Ramos (cell line): Measurements from ENCODE around the gene WDSUB1.

ENCODE experiments used
- in situ Hi-C: fragments of 300-500 bp; cut with MboI; formaldehyde crosslinking; loops from one replicate; pipeline ENCODE4 v1.14.3; 2022; ENCODE audit warnings: low sequenced_read_pairs; ENCODE audit not compliant: unreplicated experiment

The WDSUB1 gene

GRCh38 chr2:159285929-159286708, at the start of gene WDSUB1:
TSS of gene WDSUB1 (minus strand) at chr2:159286703. CDS start at chr2:159283069, 3,634 bp downstream.
- in situ Hi-C loops: no loop called here

- in situ Hi-C loops: no loop called here
Measured at GRCh38 chr2:159326569-159327255, 40.2 kb upstream of the WDSUB1 start.

- in situ Hi-C loops: no loop called here
Measured at GRCh38 chr2:159322419-159322818, 35.9 kb upstream of the WDSUB1 start.

- in situ Hi-C loops: no loop called here
Measured at GRCh38 chr2:159317392-159318088, 31.0 kb upstream of the WDSUB1 start.

- in situ Hi-C loops: no loop called here
Measured at GRCh38 chr2:159307942-159308341, 21.4 kb upstream of the WDSUB1 start.

GRCh38 chr2:159300586-159300985, 14.1 kb upstream of the WDSUB1 start:
- in situ Hi-C loops: no loop called here

GRCh38 chr2:159298967-159299366, 12.5 kb upstream of the WDSUB1 start:
- in situ Hi-C loops: no loop called here

GRCh38 chr2:159297042-159297707, 10.7 kb upstream of the WDSUB1 start:
- in situ Hi-C loops: no loop called here

- in situ Hi-C loops: no loop called here
Measured at GRCh38 chr2:159292157-159292556, 5.7 kb upstream of the WDSUB1 start.

- in situ Hi-C loops: no loop called here
Measured at GRCh38 chr2:159290289-159290907, 3.9 kb upstream of the WDSUB1 start.

- in situ Hi-C loops: no loop called here
Measured at GRCh38 chr2:159287733-159288132, 1.2 kb upstream of the WDSUB1 start.

GRCh38 chr2:159286709-159287441, 372 bp upstream of the WDSUB1 start:
- in situ Hi-C loops: no loop called here

- in situ Hi-C loops: no loop called here
Measured at GRCh38 chr2:159285433-159285832, 1.1 kb downstream of the WDSUB1 start.

- in situ Hi-C loops: no loop called here
Measured at GRCh38 chr2:159283529-159283928, 3.0 kb downstream of the WDSUB1 start.

- in situ Hi-C loops: no loop called here
Measured at GRCh38 chr2:159281002-159281401, 5.5 kb downstream of the WDSUB1 start.

- in situ Hi-C loops: no loop called here
Measured at GRCh38 chr2:159279700-159280099, 6.8 kb downstream of the WDSUB1 start.

GRCh38 chr2:159275111-159275510, 11.4 kb downstream of the WDSUB1 start:
- in situ Hi-C loops: no loop called here

- in situ Hi-C loops: no loop called here
Measured at GRCh38 chr2:159272156-159272555, 14.3 kb downstream of the WDSUB1 start.

GRCh38 chr2:159270744-159271379, 15.6 kb downstream of the WDSUB1 start:
- in situ Hi-C loops: no loop called here
